ENCODE data around the gene CAMK2B.

The CAMK2B gene

GRCh38 chr7:44167920-44168319, 157.5 kb downstream of the CAMK2B start:
- Histone ChIP-seq H3K27ac (ENCODE audit: low read length) (no peak overlapping the region), H4K20me1 (ENCODE audit: insufficient read depth, low read length) (no peaks in the 10 kb centered on the region), H3K79me2 (ENCODE audit: low read length) (no peaks in the 10 kb centered on the region), H2AFZ (ENCODE audit: low read length) (no peak overlapping the region), H3K4me1 (ENCODE audit: low read length) (peaks cover 5% of the 10 kb centered on the region; the same call in 1 of the 2 replicates), H3K9ac (ENCODE audit: low read length) (no peak overlapping the region), H3K4me3 (ENCODE audit: low read length) (no peak overlapping the region), H3F3A (ENCODE audit: insufficient read depth, low read length) (no peaks in the 10 kb centered on the region), H3K4me2 (ENCODE audit: low read depth, low read length) (0 out of 2 replicates have a peak overlapping the region, but pooled peaks have one; percentile 5), H3K9me3 (replicated peaks; ENCODE audit: insufficient read depth, low read length) (no peaks in the 10 kb centered on the region), H3K36me3 (replicated peaks; ENCODE audit: insufficient read depth, low read length) (no peaks in the 10 kb centered on the region), H3K9me2 (replicated peaks; ENCODE audit: insufficient read depth, low read length) (no peaks in the 10 kb centered on the region), H3K27me3 (replicated peaks; ENCODE audit: insufficient read depth, low read length) (no peaks in the 10 kb centered on the region)
- peak; percentile 12 for DNase-seq
- TF ChIP-seq EZH2phosphoT487 (IDR thresholded peaks at IDR 0.05; ENCODE audit: low read length) (no peak), EZH2 (optimal IDR thresholded peaks at IDR 0.05; ENCODE audit: low read depth, low read length) (no peak)

Measured in MM.1S (cell line).